ENCODE measurements around the gene ZSCAN2. TPM values are rescaled to one million over a fixed set of nuclear protein-coding genes. Genes with fewer than 3 reads are reported as not detected.

The ZSCAN2 gene
- total RNA-seq, 1 experiment from 2014 or later = 18.0 TPM

DNA sequence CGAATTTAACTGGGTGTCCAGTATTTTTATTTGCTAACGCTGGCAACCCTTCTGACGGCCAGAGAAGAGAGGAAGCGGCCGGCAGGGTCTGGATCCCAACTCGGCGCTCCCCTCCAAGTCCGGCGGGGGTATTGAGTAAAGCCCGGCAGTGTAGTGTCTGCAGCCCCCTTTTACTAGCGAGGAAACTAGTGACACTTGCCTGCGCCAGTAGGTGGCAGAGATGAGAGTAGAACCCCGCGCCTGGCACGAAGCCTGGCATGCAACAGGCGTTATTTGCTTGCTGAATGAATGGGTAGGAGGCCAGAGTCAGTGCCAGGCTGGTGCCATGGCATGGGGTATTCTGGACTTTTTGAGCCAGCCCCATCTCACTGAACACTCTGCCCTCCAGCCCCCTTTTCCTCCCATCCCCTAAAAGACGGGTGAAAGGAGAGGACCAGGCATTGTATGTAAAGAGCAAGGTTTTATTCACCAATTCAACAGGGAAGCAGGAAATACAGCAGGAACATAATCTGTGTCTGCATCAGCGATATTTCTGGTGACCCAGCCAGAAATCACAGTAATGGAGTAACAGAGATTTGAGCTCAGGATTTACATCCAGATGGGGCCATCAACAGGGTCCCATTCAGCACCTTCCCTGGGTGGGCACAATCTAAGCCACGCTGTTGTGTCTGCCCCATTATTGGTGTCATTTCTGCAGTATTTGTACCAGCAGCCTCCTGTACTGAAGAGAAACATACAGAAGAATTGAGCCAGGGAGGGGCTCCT lies 54.1 kb downstream of the ZSCAN2 start:
- peak overlapping the region; percentile 98 for H3K4me3 Mint-ChIP-seq (ENCODE audit: low read depth, unreplicated experiment)
- TF ChIP-seq CTCF (IDR thresholded peaks at IDR 0.05; ENCODE audit: unreplicated experiment) = peak; percentile 80
- peak overlapping the region; percentile 98 for H3K27ac Mint-ChIP-seq (ENCODE audit: unreplicated experiment)
- intact Hi-C loops (cut with micrococcal nuclease; ENCODE audit: unreplicated experiment) = loop anchor here (2.0 to 5.0 kb wide), 4 partner anchors 58 to 272 kb away; partner anchors contain the start of gene SEC11A
- H3K4me1 Mint-ChIP-seq (ENCODE audit: low read depth, unreplicated experiment) = peaks cover 49% of the 10 kb centered on the region
- H3K9me3 Mint-ChIP-seq (ENCODE audit: low read depth, unreplicated experiment) = no peaks in the 10 kb centered on the region
- DNase-seq = peak; percentile 81
- H3K27me3 Mint-ChIP-seq (ENCODE audit: unreplicated experiment) = no peaks in the 10 kb centered on the region
- TSS peak; percentile 90 for BruUV-seq (replicated peaks)
- CTCF ChIA-PET = interaction anchor here (0.8 to 0.9 kb wide), 4 partner anchors 48 to 84 kb away, joined by 3 to 4 read pairs (median 4); no protein-coding TSS in a partner anchor
- H3K36me3 Mint-ChIP-seq (ENCODE audit: insufficient read depth, unreplicated experiment) = peaks cover 82% of the 10 kb centered on the region

DNA sequence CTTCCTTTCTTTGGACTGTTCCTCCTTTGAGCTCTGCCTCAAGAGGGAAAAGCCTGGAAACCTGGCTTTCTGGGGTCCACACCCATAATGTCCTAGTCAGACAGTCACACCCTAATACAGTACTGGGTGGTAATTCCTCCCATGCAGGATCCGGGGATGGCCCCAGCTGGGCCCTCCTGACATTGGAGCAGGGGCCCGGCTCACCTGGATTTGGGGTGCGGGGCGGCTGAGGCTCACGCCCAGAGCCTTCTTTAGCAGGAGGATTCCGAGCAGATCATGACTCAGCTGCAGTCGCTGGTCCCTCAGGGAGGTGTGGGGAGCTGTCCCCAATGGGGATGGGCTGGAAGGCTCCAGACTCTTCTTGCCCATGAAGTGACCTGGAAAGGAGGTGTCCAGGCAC lies 56.2 kb downstream of the ZSCAN2 start:
- TF ChIP-seq CTCF (IDR thresholded peaks at IDR 0.05; ENCODE audit: unreplicated experiment) = no peak
- Mint-ChIP-seq H3K9me3 (ENCODE audit: low read depth, unreplicated experiment) (no peaks in the 10 kb centered on the region), H3K4me3 (ENCODE audit: low read depth, unreplicated experiment) (peak overlapping the region; percentile 74), H3K27me3 (ENCODE audit: unreplicated experiment) (no peaks in the 10 kb centered on the region), H3K36me3 (ENCODE audit: insufficient read depth, unreplicated experiment) (peaks cover 87% of the 10 kb centered on the region), H3K4me1 (ENCODE audit: low read depth, unreplicated experiment) (peaks cover 39% of the 10 kb centered on the region), H3K27ac (ENCODE audit: unreplicated experiment) (no peak overlapping the region)
- intact Hi-C loops (cut with micrococcal nuclease; ENCODE audit: unreplicated experiment) = loop anchor here (5.0 kb wide), 3 partner anchors 60 to 270 kb away; partner anchors contain the start of gene SEC11A
- no peak for DNase-seq
- no TSS peak for BruUV-seq (replicated peaks)
- CTCF ChIA-PET = interaction anchor here (0.9 kb wide), 1 partner anchor 278 kb away, joined by 3 read pairs; no protein-coding TSS in a partner anchor

- Mint-ChIP-seq H3K36me3 (ENCODE audit: insufficient read depth, unreplicated experiment) (peaks cover 85% of the 10 kb centered on the region), H3K4me1 (ENCODE audit: low read depth, unreplicated experiment) (peaks cover 32% of the 10 kb centered on the region), H3K9me3 (ENCODE audit: low read depth, unreplicated experiment) (no peaks in the 10 kb centered on the region), H3K4me3 (ENCODE audit: low read depth, unreplicated experiment) (peak overlapping the region; percentile 74), H3K27ac (ENCODE audit: unreplicated experiment) (no peak overlapping the region), H3K27me3 (ENCODE audit: unreplicated experiment) (no peaks in the 10 kb centered on the region)
- no peak for TF ChIP-seq CTCF (IDR thresholded peaks at IDR 0.05; ENCODE audit: unreplicated experiment)
- CTCF ChIA-PET = interaction anchor here (0.9 kb wide), 1 partner anchor 278 kb away, joined by 3 read pairs; no protein-coding TSS in a partner anchor
- intact Hi-C loops (cut with micrococcal nuclease; ENCODE audit: unreplicated experiment) = loop anchor here (5.0 kb wide), 3 partner anchors 60 to 270 kb away; partner anchors contain the start of gene SEC11A
- DNase-seq = no peak
- BruUV-seq (replicated peaks) = no TSS peak
Observed at GRCh38 chr15:84657748-84658079, 56.9 kb downstream of the ZSCAN2 start.

- CTCF ChIA-PET = interaction anchor here (0.6 to 1.3 kb wide), 5 partner anchors 88 to 277 kb away, joined by 3 to 6 read pairs (median 6); no protein-coding TSS in a partner anchor
- peaks cover 82% of the 10 kb centered on the region for H3K36me3 Mint-ChIP-seq (ENCODE audit: insufficient read depth, unreplicated experiment)
- H3K27me3 Mint-ChIP-seq (ENCODE audit: unreplicated experiment) = no peaks in the 10 kb centered on the region
- no TSS peak for BruUV-seq (replicated peaks)
- intact Hi-C loops (cut with micrococcal nuclease; ENCODE audit: unreplicated experiment) = loop anchor here (5.0 kb wide), 3 partner anchors 59 to 269 kb away; partner anchors contain the start of gene SEC11A
- peak within 1 kb of the TSS; percentile 71 for H3K27ac Mint-ChIP-seq (ENCODE audit: unreplicated experiment)
- no peaks in the 10 kb centered on the region for H3K9me3 Mint-ChIP-seq (ENCODE audit: low read depth, unreplicated experiment)
- peak within 1 kb of the TSS; percentile 74 for H3K4me3 Mint-ChIP-seq (ENCODE audit: low read depth, unreplicated experiment)
- peaks cover 32% of the 10 kb centered on the region for H3K4me1 Mint-ChIP-seq (ENCODE audit: low read depth, unreplicated experiment)
- TF ChIP-seq CTCF (IDR thresholded peaks at IDR 0.05; ENCODE audit: unreplicated experiment) = peak; percentile 87
- DNase-seq = peak; percentile 95
Observed at GRCh38 chr15:84658080-84658787, 57.4 kb downstream of the ZSCAN2 start, which contains the start of gene NMB. NMB (minus strand) TSS chr15:84658199; CDS start chr15:84658152, 47 bp downstream.

All from Calu3 (cell line).